NCI-H345 treated with DMSO at 0.1 percent for 48 hours (cell line): ENCODE data around the gene POR.

ENCODE experiments used
- DNase-seq: peaks from one replicate; lab custom pipeline; 2025; ENCODE audit not compliant: unreplicated experiment; lab: John Stamatoyannopoulos, UW

POR gene

GRCh38 chr7:75915416-75916156 is 631 bp downstream of the POR start:
- peak; percentile 12 for DNase-seq

- DNase-seq = no peak
Measured at GRCh38 chr7:75916259-75916658, 1.3 kb downstream of the POR start.

- DNase-seq = no peak
Measured at GRCh38 chr7:75916685-75917634, 2.0 kb downstream of the POR start.

GRCh38 chr7:75920431-75921161 is 5.6 kb downstream of the POR start:
- DNase-seq = no peak

GRCh38 chr7:75921479-75921878 is 6.5 kb downstream of the POR start:
- no peak for DNase-seq

- DNase-seq = no peak
Measured at GRCh38 chr7:75922966-75923603, 8.1 kb downstream of the POR start.

GRCh38 chr7:75924256-75924655 is 9.3 kb downstream of the POR start:
- DNase-seq = no peak

GRCh38 chr7:75924889-75925288 is 9.9 kb downstream of the POR start:
- DNase-seq = no peak

GRCh38 chr7:75925717-75926435 is 10.9 kb downstream of the POR start:
- DNase-seq = no peak

- no peak for DNase-seq
Measured at GRCh38 chr7:75928568-75928914, 13.6 kb downstream of the POR start.

- peak; percentile 94 for DNase-seq
Measured at GRCh38 chr7:75931680-75932079, 16.7 kb downstream of the POR start.

- no peak for DNase-seq
Measured at GRCh38 chr7:75937958-75938786, 23.2 kb downstream of the POR start.

- peak; percentile 60 for DNase-seq
Measured at GRCh38 chr7:75938921-75939320, 24.0 kb downstream of the POR start.

- DNase-seq = no peak
Measured at GRCh38 chr7:75943864-75944263, 28.9 kb downstream of the POR start.

- no peak for DNase-seq
Measured at GRCh38 chr7:75944507-75944906, 29.6 kb downstream of the POR start.

- no peak for DNase-seq
Measured at GRCh38 chr7:75945297-75946168, 30.6 kb downstream of the POR start.

GRCh38 chr7:75946207-75946855 is 31.4 kb downstream of the POR start:
- no peak for DNase-seq

- no peak for DNase-seq
Measured at GRCh38 chr7:75948179-75948578, 33.2 kb downstream of the POR start.
